Gastrocnemius medialis (tissue), 4 donors: ENCODE data around the gene BMP7.

Source experiments
- CTCF ChIP-seq, 5 experiments: fragments of 450-650 bp in 3 of 5; fragments of 200-600 bp in 2 of 5; sonication (generic) in 2 of 5; IDR thresholded peaks in 4 of 5; conservative IDR thresholded peaks in 1 of 5; 1 replicate in 4 of 5; 2 replicates in 1 of 5; pipeline ENCODE4 v1.5.1; 2016 to 2019; ENCODE audit warnings: antibody characterized with exemption in 5 of 5, mild to moderate bottlenecking in 3 of 5, moderate library complexity in 3 of 5
- POLR2A ChIP-seq, 2 donors: fragments of 450-650 bp; IDR thresholded peaks; one replicate each; pipeline ENCODE4 v1.6.1; 2017; ENCODE audit warnings: antibody characterized with exemption in 2 of 2, mild to moderate bottlenecking in 2 of 2, moderate library complexity in 2 of 2

GRCh38 chr20:57160985-57161384, 105.5 kb downstream of the BMP7 start:
- TF ChIP-seq CTCF (IDR thresholded peaks at IDR 0.05 in 4 of 5, conservative IDR thresholded peaks at IDR 0.05 in 1 of 5) (no peak), POLR2A (IDR thresholded peaks at IDR 0.05) (no peak)
